ENCODE measurements around the gene HOXB5.

Gene HOXB5

DNA sequence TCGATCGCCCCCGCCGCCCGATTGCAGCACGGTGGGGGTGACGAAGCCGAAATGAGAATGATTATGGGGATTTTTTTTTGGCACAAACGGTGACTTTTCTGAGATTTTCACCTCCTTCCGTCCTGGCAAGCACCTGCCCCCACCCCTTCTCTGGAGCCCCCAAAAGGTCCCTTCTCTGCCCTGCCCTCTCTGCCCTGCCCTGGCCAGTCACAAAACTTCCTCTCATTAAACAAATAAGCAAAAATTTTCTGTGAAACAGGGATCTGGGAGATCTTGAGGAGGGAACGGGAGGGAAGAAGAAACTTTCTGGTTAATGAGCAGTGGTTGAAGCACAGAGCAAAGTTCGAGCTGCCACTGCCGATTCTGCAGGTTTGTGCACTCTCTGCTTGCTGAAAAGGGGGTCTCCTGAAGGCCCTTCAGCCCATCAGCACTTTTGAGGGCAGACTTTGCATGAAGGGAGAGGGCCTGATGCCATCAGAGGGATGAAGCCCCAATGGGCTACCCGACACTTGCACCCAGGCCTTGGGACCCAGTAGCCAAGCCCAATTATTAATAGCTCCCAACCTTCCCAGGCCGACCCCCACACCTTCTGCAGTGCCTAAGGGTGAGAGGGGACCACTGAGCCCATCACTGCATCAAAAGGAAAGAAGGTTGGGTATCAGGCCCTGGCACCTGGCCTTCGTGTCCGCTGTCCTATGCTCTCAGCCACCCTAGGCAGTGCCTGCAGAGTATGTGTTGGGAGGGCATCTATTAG is 22.6 kb upstream of the HOXB5 start:
- peak; percentile 50 for DNase-seq (ENCODE audit: low read depth, low spot score)
- TF ChIP-seq, protein P1, sequence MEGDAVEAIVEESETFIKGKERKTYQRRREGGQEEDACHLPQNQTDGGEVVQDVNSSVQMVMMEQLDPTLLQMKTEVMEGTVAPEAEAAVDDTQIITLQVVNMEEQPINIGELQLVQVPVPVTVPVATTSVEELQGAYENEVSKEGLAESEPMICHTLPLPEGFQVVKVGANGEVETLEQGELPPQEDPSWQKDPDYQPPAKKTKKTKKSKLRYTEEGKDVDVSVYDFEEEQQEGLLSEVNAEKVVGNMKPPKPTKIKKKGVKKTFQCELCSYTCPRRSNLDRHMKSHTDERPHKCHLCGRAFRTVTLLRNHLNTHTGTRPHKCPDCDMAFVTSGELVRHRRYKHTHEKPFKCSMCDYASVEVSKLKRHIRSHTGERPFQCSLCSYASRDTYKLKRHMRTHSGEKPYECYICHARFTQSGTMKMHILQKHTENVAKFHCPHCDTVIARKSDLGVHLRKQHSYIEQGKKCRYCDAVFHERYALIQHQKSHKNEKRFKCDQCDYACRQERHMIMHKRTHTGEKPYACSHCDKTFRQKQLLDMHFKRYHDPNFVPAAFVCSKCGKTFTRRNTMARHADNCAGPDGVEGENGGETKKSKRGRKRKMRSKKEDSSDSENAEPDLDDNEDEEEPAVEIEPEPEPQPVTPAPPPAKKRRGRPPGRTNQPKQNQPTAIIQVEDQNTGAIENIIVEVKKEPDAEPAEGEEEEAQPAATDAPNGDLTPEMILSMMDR (IDR thresholded peaks at IDR 0.05; ENCODE audit: low read depth, low read length) = no peak
- in situ Hi-C loops (cut with HindIII; ENCODE audit: low sequenced_read_pairs) = no loop called here
- H3K4me3 ChIP-seq (ENCODE audit: low read depth, low read length) = peak overlapping the region; percentile 75

DNA sequence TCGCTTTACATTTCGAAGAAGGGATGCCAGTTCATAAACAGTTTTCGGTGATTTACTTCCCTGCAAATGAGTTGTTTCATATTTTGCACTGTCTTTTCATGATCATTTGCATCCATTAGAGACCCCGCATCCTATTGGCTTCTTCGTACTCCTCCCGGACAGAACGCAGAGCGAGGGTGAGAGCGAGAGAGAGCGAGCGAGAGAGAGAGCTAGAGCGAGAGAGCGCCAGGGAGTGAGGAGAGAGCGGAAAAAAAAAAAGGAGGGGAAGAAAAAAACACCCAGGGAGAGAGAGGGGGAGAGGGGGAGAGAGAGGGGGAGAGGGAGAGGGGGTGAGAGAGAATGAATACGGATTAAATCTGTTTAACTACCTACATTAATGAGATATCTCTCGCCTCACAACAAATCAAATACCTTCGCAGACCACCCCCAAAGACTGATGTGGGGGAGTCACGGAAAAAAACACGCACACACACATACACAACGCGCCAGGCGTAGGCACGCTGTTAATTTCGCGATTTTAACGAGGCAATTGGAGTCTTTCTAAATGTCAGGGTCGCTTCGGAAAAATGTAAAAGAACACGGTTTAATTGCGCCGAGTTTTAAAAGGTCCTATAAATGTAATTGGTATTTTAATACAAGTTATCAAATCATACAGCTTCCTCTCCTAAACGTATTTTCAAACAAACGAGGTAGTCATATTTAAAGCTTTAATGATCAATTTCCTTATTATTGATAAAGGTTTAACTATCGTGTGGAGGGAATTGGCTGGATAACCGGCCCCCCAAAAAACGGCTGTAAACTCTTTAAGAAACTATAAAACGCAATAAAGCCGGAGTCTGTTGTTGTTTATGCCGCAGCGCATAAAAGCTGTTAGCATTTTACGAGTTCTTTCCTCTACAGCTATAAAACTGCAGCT is 21.7 kb upstream of the HOXB5 start, which contains the start of gene HOXB8:
Gene HOXB8, minus strand, starts transcription at position 246 of the 916 bp plus-strand sequence. CDS start 588 bp downstream, outside the sequence.
- TF ChIP-seq, protein P1 (IDR thresholded peaks at IDR 0.05; ENCODE audit: low read depth, low read length) = no peak
- in situ Hi-C loops (cut with HindIII; ENCODE audit: low sequenced_read_pairs) = no loop called here

DNA sequence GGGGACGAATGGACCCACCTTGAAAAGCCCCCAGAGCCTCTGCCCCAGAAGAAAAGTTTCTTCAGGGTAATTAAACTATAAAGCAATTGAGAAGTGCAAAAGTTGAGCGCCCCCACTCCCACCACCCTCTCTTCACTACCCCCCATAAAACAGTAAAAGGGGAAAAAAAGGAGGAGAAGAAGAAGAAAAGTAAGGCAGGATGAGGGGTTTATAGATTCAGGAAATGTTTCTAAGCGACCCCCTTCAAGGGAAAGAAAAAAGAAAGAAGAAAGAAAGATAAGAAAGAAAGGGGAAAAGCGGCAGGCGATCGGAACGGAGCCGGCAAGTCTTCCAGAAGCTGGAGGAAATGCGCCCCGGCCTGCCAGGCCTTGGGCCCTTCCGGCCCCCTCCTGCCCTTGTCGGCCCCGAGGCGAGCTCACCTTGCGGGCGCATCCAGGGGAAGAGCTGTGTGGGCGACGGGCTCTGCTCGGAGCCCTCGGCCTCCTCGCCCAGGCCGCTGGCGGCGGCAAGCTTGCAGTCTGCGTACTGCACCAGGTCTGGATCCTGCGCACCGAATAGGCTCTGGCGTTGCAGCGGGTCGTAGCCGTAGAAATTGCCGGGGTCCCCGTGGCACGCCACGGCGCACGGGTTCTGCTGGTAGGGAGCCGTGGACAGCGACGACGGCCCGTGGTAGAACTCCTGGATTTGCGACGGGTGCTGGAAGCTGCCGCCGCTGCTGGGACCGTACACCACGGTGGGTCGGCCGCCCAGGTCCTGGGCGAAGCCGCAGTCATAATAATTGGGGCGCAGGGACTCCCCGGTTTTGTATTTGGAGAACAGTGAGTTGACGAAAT is 20.5 kb upstream of the HOXB5 start:
- H3K4me3 ChIP-seq (ENCODE audit: low read depth, low read length) = peak overlapping the region; percentile 75

More for the DNA sequence above, 21.7 kb upstream of the HOXB5 start, which contains the start of gene HOXB8:
- DNase-seq (ENCODE audit: low read depth, low spot score) = peak; percentile 86
- H3K4me3 ChIP-seq (ENCODE audit: low read depth, low read length) = peak within 1 kb of the TSS; percentile 75

DNA sequence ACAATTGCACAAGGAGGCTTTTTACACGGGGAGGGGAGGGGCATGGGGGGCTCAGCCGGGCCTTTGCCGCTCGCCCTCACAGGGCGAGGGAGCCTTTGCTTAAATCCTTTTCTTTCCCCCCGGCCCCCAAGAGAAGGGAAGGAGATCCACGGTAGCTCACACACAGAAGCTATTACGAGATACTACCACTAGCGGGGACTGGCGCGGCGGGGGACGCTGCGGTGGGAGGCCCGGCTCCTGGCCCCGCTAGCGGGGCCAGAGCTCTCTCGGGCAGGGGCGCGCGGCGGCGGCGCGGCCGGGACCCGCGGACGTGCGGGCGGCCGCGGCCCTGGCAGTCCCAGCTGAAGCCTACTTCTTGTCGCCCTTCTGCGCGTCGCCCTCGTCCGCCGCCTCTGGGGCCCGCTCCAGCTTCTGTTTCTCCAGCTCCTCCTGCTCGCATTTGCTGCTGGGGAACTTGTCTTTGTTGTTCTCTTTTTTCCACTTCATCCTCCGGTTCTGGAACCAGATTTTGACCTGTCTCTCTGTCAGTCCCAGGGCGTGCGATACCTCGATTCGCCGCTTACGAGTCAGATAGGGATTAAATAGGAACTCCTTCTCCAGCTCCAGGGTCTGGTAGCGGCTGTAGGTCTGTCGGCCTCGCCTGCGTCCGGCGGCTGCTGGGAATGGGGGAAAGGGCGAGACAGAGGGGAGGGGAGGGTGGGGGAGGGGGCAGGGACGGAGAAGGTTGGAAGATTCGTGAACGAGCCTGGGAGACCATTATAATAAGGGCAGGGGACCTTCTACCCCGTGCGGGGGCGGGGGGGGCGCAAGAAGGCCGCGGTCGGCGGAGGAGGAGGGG is 19.5 kb upstream of the HOXB5 start:
- DNase-seq (ENCODE audit: low read depth, low spot score) = peak; percentile 53
- peak overlapping the region; percentile 75 for H3K4me3 ChIP-seq (ENCODE audit: low read depth, low read length)
- in situ Hi-C loops (cut with HindIII; ENCODE audit: low sequenced_read_pairs) = no loop called here
- TF ChIP-seq, protein P1 (IDR thresholded peaks at IDR 0.05; ENCODE audit: low read depth, low read length) = peak; percentile 11

More for the DNA sequence above, 20.5 kb upstream of the HOXB5 start:
- in situ Hi-C loops (cut with HindIII; ENCODE audit: low sequenced_read_pairs) = no loop called here
- peak; percentile 44 for DNase-seq (ENCODE audit: low read depth, low spot score)
- TF ChIP-seq, protein P1 (IDR thresholded peaks at IDR 0.05; ENCODE audit: low read depth, low read length) = no peak

DNA sequence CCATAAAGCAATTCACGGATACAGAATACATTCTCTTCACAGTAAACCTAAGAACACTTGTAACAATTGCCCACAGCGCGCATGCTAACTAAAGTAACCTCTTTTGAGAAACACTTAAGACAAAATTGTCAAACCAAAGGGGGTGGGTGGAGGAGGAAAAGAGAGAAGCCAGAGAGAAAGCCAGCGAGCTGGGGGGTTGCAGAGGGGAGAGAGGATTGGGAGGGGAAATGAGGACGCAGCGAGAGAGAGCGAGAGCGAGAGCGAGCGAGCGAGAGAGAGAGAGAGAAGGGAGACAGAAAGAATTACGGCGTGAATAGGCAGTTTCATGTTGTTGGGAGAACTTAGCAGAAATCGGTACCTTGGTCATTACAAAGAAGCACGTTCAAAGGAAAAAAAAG is 18.9 kb upstream of the HOXB5 start:
- H3K4me3 ChIP-seq (ENCODE audit: low read depth, low read length) = peak overlapping the region; percentile 75
- in situ Hi-C loops (cut with HindIII; ENCODE audit: low sequenced_read_pairs) = no loop called here
- TF ChIP-seq, protein P1 (IDR thresholded peaks at IDR 0.05; ENCODE audit: low read depth, low read length) = no peak
- DNase-seq (ENCODE audit: low read depth, low spot score) = peak; percentile 61
